Lower leg skin (tissue), 4 donors: ENCODE data around the gene BHLHE40. TPM values are rescaled to one million over a fixed set of nuclear protein-coding genes. Genes with fewer than 3 reads are reported as not detected.
"Not testable (repeated sequence)": the region's sequence is repeated elsewhere in the genome, so short reads cannot be mapped to it uniquely, and the experiment has no call there.

Experiments used
- DNase-seq, 2 donors: peaks; one replicate each; pipeline ENCODE4 v3.0.0-alpha.2; 2019; ENCODE audit warnings: low spot score in 2 of 2
- H3K4me3 ChIP-seq: fragments of 200-600 bp; sonication (generic); 2 replicates; pipeline ENCODE4 v1.5.1; 2017; ENCODE audit warnings: mild to moderate bottlenecking, low read depth; ENCODE audit not compliant: poor library complexity, severe bottlenecking
- CTCF ChIP-seq, 3 donors: fragments of 450-650 bp; IDR thresholded peaks; one replicate each; pipeline ENCODE4 v1.5.1; 2016; ENCODE audit warnings: antibody characterized with exemption in 3 of 3, mild to moderate bottlenecking in 3 of 3, moderate library complexity in 2 of 3
- POLR2A ChIP-seq, 2 donors: fragments of 450-650 bp; IDR thresholded peaks; one replicate each; pipeline ENCODE4 v1.6.1; 2016 to 2017; ENCODE audit warnings: antibody characterized with exemption in 2 of 2, mild to moderate bottlenecking in 1 of 2, moderate library complexity in 1 of 2
- WGBS, 2 donors: methylation state at CpG; one replicate each; pipeline ENCODE4 v1.1.5; 2018; 5-methylcytosine and 5-hydroxymethylcytosine counted together
- intact Hi-C: fragments of 100-400 bp; cut with DNase I; formaldehyde crosslinking; loops from one replicate; pipeline ENCODE4 v1.15.0; 2023; ENCODE audit warnings: low total_unique reads
- total RNA-seq, 4 donors: library from RNA; depleted of rRNA; stranded (reverse); fragments of >200 nt; gene quantifications; one replicate each; pipeline ENCODE4 v1.1.0, GENCODE V29; 2016

Gene BHLHE40
- total RNA-seq, 4 donors from 2014 or later: 69.9 to 178 (median 143) TPM

GRCh38 chr3:4963669-4964570 lies 15.3 kb upstream of the BHLHE40 start:
- 90 to 96% methylated on average over 1 of the region's 1 CpG for WGBS, 2 donors
- H3K4me3 ChIP-seq: no peak overlapping the region
- DNase-seq: no peak
- TF ChIP-seq CTCF (IDR thresholded peaks at IDR 0.05): no peak
- intact Hi-C loops: no loop called here

- intact Hi-C loops, DNase-seq, H3K4me3 ChIP-seq: not testable (repeated sequence)
- 68 to 71% methylated on average over 5 of the region's 5 CpGs for WGBS, 2 donors
Observed at GRCh38 chr3:4966006-4966405, 13.2 kb upstream of the BHLHE40 start.

GRCh38 chr3:4967683-4968082 lies 11.6 kb upstream of the BHLHE40 start:
- intact Hi-C loops, DNase-seq, H3K4me3 ChIP-seq: not testable (repeated sequence)
- WGBS, 2 donors: 84 to 89% methylated on average over 3 of the region's 3 CpGs

- DNase-seq, H3K4me3 ChIP-seq, intact Hi-C loops: not testable (repeated sequence)
- 95 to 96% methylated on average over 6 of the region's 6 CpGs for WGBS, 2 donors
Observed at GRCh38 chr3:4971437-4971836, 7.8 kb upstream of the BHLHE40 start.

GRCh38 chr3:4971838-4972237 lies 7.4 kb upstream of the BHLHE40 start:
- intact Hi-C loops: no loop called here
- TF ChIP-seq POLR2A (IDR thresholded peaks at IDR 0.05): no peak
- TF ChIP-seq CTCF (IDR thresholded peaks at IDR 0.05): no peak
- no peak for DNase-seq
- no peak overlapping the region for H3K4me3 ChIP-seq
- WGBS, 2 donors: 91 to 97% methylated on average over 3 of the region's 3 CpGs

- H3K4me3 ChIP-seq: no peak overlapping the region
- no peak for DNase-seq
- WGBS, 2 donors: 83 to 87% methylated on average over 9 of the region's 9 CpGs
- no peak for TF ChIP-seq POLR2A (IDR thresholded peaks at IDR 0.05)
- intact Hi-C loops: no loop called here
Observed at GRCh38 chr3:4972652-4973643, 6.3 kb upstream of the BHLHE40 start.

- TF ChIP-seq CTCF (IDR thresholded peaks at IDR 0.05) (no peak), POLR2A (IDR thresholded peaks at IDR 0.05) (no peak)
- no peak overlapping the region for H3K4me3 ChIP-seq
- WGBS, 2 donors: 79 to 82% methylated on average over 2 of the region's 2 CpGs
- intact Hi-C loops: no loop called here
- no peak for DNase-seq
Observed at GRCh38 chr3:4974154-4974553, 5.1 kb upstream of the BHLHE40 start.
